Breast epithelium (tissue), 3 donors: ENCODE data around the gene RGS1.

ENCODE experiments used
- POLR2A ChIP-seq: fragments of 450-650 bp; IDR thresholded peaks from one replicate; pipeline ENCODE4 v1.6.1; 2016; ENCODE audit warnings: antibody characterized with exemption, mild to moderate bottlenecking, moderate library complexity
- POLR2AphosphoS5 ChIP-seq, 3 donors: sonication (generic); formaldehyde crosslinking; IDR thresholded peaks; one replicate each; pipeline ENCODE4 v1.6.1; 2017; ENCODE audit warnings: antibody characterized with exemption in 3 of 3
- TF ChIP-seq, protein P1 (sequence below), 3 donors: fragments of 450-650 bp; IDR thresholded peaks; one replicate each; pipeline ENCODE4 v1.5.1; 2016 to 2017; ENCODE audit warnings: antibody characterized with exemption in 3 of 3, mild to moderate bottlenecking in 3 of 3, moderate library complexity in 3 of 3

DNA sequence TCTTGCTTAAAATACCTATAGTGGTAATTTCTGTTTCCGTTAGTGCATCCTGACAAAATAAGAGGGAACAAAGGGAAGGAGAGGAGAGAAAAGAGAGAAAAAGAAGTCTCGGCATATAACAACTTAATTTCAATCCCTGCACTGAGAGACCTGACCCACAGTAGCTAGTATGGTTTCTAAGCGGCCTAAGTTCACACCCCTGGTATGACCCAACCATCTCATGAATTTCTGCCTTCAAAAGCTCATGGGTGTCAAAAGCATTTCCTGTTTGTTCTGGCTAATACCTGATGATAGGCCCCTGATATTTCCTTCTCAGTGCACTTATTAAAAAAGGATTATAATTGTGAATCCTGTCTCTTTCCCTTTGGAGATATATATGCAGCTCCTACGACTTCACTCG is 32.1 kb upstream of the RGS1 start:
- TF ChIP-seq, protein P1, sequence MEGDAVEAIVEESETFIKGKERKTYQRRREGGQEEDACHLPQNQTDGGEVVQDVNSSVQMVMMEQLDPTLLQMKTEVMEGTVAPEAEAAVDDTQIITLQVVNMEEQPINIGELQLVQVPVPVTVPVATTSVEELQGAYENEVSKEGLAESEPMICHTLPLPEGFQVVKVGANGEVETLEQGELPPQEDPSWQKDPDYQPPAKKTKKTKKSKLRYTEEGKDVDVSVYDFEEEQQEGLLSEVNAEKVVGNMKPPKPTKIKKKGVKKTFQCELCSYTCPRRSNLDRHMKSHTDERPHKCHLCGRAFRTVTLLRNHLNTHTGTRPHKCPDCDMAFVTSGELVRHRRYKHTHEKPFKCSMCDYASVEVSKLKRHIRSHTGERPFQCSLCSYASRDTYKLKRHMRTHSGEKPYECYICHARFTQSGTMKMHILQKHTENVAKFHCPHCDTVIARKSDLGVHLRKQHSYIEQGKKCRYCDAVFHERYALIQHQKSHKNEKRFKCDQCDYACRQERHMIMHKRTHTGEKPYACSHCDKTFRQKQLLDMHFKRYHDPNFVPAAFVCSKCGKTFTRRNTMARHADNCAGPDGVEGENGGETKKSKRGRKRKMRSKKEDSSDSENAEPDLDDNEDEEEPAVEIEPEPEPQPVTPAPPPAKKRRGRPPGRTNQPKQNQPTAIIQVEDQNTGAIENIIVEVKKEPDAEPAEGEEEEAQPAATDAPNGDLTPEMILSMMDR (IDR thresholded peaks at IDR 0.05), result no peak
- no peak for TF ChIP-seq POLR2A
- TF ChIP-seq POLR2AphosphoS5 (IDR thresholded peaks at IDR 0.05), result no peak
